GM20431 (cell line): ENCODE results near the gene FIBP.

ENCODE experiments used
- in situ Hi-C: fragments of 300-500 bp; cut with MseI, MboI; formaldehyde crosslinking; loops from one replicate; pipeline ENCODE4 v1.15.0; 2020; ENCODE audit warnings: low sequenced_read_pairs; ENCODE audit not compliant: unreplicated experiment

Gene FIBP

GRCh38 chr11:65873318-65874156, 14.7 kb downstream of the FIBP start:
- in situ Hi-C loops: no loop called here

- in situ Hi-C loops: no loop called here
Observed at GRCh38 chr11:65872586-65873317, 15.5 kb downstream of the FIBP start, which contains the start of gene EFEMP2. Gene EFEMP2 (minus strand): TSS chr11:65872800. CDS start chr11:65872354, 446 bp downstream.

GRCh38 chr11:65871811-65872548, 16.3 kb downstream of the FIBP start:
- in situ Hi-C loops: no loop called here

- in situ Hi-C loops: no loop called here
Observed at GRCh38 chr11:65870706-65871681, 17.3 kb downstream of the FIBP start.

- in situ Hi-C loops: no loop called here
Observed at GRCh38 chr11:65870307-65870658, 18.0 kb downstream of the FIBP start.

GRCh38 chr11:65869643-65870306, 18.5 kb downstream of the FIBP start:
- in situ Hi-C loops: no loop called here

- in situ Hi-C loops: no loop called here
Observed at GRCh38 chr11:65868907-65869306, 19.4 kb downstream of the FIBP start.

- in situ Hi-C loops: no loop called here
Observed at GRCh38 chr11:65868076-65868667, 20.1 kb downstream of the FIBP start.

- in situ Hi-C loops: no loop called here
Observed at GRCh38 chr11:65867284-65868071, 20.8 kb downstream of the FIBP start.

- in situ Hi-C loops: no loop called here
Observed at GRCh38 chr11:65866509-65867283, 21.6 kb downstream of the FIBP start.

GRCh38 chr11:65865550-65866172, 22.6 kb downstream of the FIBP start:
- in situ Hi-C loops: no loop called here

GRCh38 chr11:65864706-65865471, 23.4 kb downstream of the FIBP start:
- in situ Hi-C loops: no loop called here

- in situ Hi-C loops: no loop called here
Observed at GRCh38 chr11:65863889-65864705, 24.2 kb downstream of the FIBP start.

- in situ Hi-C loops: no loop called here
Observed at GRCh38 chr11:65862941-65863888, 25.1 kb downstream of the FIBP start.
